GM20431 (cell line): Measurements from ENCODE around the gene ASB3.
"Not testable (repeated sequence)": the region's sequence is repeated elsewhere in the genome, so short reads cannot be mapped to it uniquely, and the experiment has no call there.

Source experiments
- in situ Hi-C: fragments of 300-500 bp; cut with MseI, MboI; formaldehyde crosslinking; loops from one replicate; pipeline ENCODE4 v1.15.0; 2020; ENCODE audit warnings: low sequenced_read_pairs; ENCODE audit not compliant: unreplicated experiment

The ASB3 gene

GRCh38 chr2:53670331-53670730, 116.4 kb downstream of the ASB3 start:
- in situ Hi-C loops = no loop called here

- in situ Hi-C loops = no loop called here
Observed at GRCh38 chr2:53668624-53669026, 118.1 kb downstream of the ASB3 start.

DNA sequence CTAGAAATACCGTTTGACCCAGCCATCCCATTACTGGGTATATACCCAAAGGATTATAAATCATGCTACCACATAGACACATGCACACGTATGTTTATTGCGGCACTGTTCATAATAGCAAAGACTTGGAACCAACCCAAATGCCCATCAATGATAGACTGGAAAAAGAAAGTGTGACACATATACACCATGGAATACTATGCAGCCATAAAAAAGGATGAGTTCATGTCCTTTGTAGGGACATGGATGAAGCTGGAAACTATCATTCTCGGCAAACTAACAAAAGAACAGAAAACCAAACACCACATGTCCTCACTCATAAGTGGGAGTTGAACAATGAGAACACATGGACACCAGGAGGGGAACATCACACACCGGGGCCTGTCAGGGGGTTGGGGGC, 119.6 kb downstream of the ASB3 start:
- in situ Hi-C loops = not testable (repeated sequence)

DNA sequence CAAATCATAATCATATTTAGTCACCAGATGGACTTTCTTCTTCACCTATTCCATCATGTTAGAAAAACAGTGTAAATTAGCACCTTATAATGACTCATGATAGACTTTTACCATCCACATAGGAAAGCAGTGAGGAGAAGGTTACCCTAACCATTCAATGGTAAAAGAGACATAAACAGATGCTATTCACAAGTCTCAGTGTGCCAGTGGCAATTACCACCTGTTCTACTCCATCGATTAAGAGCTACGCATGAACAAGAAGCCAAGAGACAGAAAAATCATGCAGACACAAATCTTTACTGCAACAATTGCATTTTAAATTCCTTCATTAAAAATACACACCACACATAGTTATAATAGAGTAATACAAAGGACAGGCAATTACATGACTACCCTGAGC, 125.9 kb downstream of the ASB3 start:
- in situ Hi-C loops = no loop called here

DNA sequence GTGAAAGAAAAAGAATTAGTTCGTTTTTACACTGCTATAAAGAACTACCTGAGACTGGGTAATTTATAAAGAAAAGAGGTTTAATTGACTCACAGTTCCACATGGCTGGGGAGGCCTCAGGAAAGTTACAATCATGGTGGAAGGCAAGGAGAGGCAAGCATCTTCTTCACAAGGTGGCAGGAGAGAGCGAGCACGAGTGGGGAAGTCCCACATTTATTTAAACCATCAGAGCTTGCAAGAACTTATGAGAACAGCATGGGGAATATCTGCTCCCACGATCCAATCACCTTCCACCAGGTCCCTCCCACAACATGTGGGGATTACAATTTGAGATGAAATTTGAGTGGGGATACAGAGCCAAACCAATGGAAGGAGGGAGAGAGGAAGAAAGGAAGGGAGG, 128.3 kb downstream of the ASB3 start:
- in situ Hi-C loops = not testable (repeated sequence)

- in situ Hi-C loops = no loop called here
Observed at GRCh38 chr2:53655256-53655655, 131.5 kb downstream of the ASB3 start.

DNA sequence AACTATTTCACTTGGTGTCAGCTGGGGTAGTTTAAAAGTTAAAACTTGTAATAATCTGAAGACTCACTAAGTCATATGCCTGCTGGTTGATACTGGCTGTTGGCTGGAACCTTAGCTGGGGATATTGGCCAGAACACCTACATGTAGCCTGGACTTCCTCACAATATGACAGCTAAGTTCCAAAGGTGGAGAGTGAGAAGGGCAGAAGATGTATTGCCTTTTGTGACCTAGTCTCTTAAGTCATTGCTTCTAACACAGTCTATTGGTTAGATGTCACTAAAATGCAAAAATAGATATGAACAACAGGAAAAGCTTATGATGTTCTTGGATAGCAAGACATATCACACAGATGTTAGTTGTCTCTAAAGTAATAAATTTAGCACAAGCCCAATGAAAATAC, 132.4 kb downstream of the ASB3 start:
- in situ Hi-C loops = no loop called here

GRCh38 chr2:53652131-53652530, 134.6 kb downstream of the ASB3 start:
- in situ Hi-C loops = no loop called here

GRCh38 chr2:53646788-53647187, 140.0 kb downstream of the ASB3 start:
- in situ Hi-C loops = no loop called here

DNA sequence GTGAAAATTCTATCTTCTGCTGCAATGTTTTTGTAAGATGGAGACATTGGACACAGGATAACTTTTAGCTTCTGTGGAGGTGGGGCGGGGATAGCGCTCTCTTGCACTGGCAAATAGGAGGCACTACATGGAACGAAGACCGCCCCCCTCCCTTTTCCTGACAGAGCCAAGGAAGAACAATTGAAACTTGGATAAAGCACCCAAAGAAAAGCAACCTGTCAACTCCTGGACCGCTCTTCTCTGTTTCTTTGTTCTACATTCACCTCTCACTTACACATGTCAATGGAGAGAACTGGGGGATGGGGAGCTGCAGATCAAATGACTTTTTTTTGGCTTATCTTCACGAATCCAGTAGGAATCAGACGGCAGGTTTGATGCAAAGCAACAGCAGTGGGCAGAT, 145.5 kb downstream of the ASB3 start:
- in situ Hi-C loops = no loop called here

- in situ Hi-C loops = no loop called here
Observed at GRCh38 chr2:53640466-53640865, 146.3 kb downstream of the ASB3 start.

DNA sequence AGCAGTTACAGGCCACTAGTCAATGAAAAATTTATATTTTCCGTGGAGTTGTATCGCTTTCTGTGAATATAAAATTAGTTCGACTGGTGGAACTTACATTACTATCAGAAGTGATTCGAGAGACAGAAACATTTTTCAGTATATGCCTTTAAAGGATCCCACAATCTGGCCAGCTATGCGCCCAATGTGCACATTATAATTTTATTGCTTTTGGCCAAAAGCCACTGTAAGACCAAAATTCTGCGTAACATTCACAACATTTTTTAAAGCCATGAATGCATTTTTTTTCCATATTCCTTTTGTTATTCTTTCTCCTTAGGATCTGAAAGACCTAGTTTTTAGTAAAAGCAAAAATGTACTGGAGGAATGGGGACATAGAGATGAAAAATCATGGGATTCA, 150.2 kb downstream of the ASB3 start:
- in situ Hi-C loops = no loop called here

GRCh38 chr2:53636109-53636508, 150.6 kb downstream of the ASB3 start:
- in situ Hi-C loops = no loop called here

DNA sequence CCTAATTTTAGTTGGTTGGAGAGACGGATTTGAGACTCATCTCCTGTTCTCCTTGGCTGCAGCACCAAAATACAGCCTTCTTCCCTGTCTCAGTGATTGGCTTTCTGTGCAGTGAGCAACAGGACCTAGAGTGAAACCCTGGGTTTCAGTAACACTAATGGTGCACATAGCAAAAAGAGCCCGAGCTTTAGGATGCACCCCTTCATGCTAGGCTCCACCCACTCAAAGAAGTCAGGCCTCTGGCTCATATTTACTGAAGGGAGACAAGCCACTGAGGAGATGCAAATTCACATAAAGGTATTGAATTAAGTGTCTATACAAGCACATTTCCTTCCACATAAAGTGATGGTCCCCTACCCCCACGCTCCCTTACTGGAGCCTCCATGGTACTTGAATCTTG, 151.1 kb downstream of the ASB3 start:
- in situ Hi-C loops = no loop called here

DNA sequence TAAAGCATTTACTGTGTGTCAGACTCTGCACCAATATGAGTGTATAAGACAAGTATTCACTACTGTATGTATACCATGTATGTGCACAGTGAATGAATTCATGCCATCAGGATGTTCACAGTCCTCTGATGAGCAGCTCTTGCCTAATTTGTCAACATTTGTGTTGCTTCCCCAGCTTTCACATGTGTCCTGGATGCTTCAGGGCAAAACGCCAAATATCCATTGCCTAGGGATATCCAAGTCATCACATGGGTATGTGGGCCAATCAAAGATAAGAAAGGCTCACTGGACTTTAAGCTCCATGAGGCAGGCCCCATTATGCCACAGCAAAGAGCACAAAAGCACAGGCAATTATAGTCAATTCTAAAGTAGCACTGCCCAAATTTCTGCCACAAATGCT, 153.3 kb downstream of the ASB3 start:
- in situ Hi-C loops = no loop called here

DNA sequence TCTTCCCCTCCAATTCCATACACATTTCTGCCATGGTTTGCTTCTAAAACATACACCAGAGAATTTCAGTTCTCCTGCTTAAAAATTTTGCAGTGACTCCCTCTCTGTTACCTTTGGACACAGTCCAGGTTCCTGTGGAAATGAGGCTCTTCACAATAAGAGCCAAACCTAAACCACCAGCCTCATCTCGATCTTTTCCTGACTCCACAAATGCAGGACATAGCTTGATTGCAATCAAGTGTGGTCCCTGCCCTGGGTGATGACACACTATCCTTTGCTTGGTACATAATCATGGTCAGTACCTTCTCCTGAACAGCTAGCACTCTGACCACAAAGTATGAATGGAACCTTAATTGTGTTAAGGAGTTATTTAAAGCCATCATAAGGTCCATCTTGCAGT, 154.0 kb downstream of the ASB3 start:
- in situ Hi-C loops = no loop called here

GRCh38 chr2:53632126-53632460, 154.7 kb downstream of the ASB3 start:
- in situ Hi-C loops = no loop called here

GRCh38 chr2:53631313-53632125, 155.2 kb downstream of the ASB3 start:
- in situ Hi-C loops = no loop called here

- in situ Hi-C loops = no loop called here
Observed at GRCh38 chr2:53630026-53630606, 156.6 kb downstream of the ASB3 start.

GRCh38 chr2:53629501-53629900, 157.3 kb downstream of the ASB3 start:
- in situ Hi-C loops = no loop called here

DNA sequence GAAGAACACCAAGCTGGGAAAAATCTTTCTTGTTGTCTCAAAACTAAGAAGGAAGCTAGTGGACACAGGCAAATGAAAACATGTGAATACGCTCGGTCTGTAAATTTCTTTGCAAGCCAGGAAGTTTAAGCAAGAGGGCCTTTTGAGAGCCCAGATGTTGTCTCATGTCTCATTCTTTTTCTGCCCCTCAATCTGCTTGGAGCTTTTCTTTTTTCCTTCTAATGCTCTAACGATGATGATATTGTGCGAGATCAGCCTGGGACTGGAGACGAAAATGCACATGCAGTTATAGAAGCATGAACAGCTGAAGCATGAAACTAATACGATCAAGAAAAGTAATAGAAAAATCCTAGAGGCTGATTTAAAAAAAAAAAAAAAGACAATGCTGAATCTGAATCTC, 157.8 kb downstream of the ASB3 start:
- in situ Hi-C loops = no loop called here

GRCh38 chr2:53622141-53622540, 164.6 kb downstream of the ASB3 start:
- in situ Hi-C loops = no loop called here
